ENCODE measurements around the gene DDX4. TPM values are rescaled to one million over a fixed set of nuclear protein-coding genes. Genes with fewer than 3 reads are reported as not detected.

DDX4 gene
- total and polyA plus RNA-seq, 2 donors (not counting 1 experiment from before 2014, with no cell fraction given), result not detected

DNA sequence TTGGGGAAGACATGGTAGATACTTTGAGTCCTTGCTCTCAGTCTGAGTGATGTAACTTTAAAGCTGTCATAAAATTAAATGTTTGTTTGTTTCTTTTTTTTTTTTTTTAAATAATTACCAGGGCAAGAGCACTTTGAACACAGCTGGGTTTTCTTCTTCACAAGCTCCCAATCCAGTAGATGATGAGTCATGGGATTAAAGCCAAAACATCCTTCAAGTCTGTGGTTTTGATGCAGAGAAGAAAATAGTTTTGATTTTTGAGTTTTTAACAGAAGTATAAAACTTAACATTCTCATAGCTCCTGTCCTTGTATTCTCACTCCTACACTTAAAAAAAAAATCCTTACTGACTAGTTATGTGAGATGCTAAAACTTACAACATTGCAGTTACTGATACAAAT is 78.5 kb downstream of the DDX4 start:
- H3K27ac ChIP-seq (ENCODE audit: insufficient read depth, low read length), result no peak overlapping the region
- no peaks in the 10 kb centered on the region for H3K36me3 ChIP-seq (ENCODE audit: control insufficient read depth, insufficient read depth, low read length)
- no peaks in the 10 kb centered on the region for H3K4me1 ChIP-seq (ENCODE audit: control insufficient read depth, extremely low read depth, insufficient read depth, low read length)
- H2AFZ ChIP-seq (ENCODE audit: low read length), result no peak overlapping the region
- no peak overlapping the region for H3K4me3 ChIP-seq (replicated peaks in 1 of 4; ENCODE audit: control extremely low read depth in 1 of 4, insufficient read depth in 1 of 4, low read depth in 3 of 4, low read length in 4 of 4)
- H3K9ac ChIP-seq (ENCODE audit: insufficient read depth, low read length), result no peak overlapping the region
- H3K79me2 ChIP-seq (ENCODE audit: control insufficient read depth, insufficient read depth, low read length), result no peaks in the 10 kb centered on the region
- no peaks in the 10 kb centered on the region for H4K20me1 ChIP-seq (ENCODE audit: control insufficient read depth, extremely low read depth, insufficient read depth, low read length)
- H3K4me2 ChIP-seq (ENCODE audit: extremely low read depth, insufficient read depth, low read length), result no peak overlapping the region
- TF ChIP-seq, protein P1, sequence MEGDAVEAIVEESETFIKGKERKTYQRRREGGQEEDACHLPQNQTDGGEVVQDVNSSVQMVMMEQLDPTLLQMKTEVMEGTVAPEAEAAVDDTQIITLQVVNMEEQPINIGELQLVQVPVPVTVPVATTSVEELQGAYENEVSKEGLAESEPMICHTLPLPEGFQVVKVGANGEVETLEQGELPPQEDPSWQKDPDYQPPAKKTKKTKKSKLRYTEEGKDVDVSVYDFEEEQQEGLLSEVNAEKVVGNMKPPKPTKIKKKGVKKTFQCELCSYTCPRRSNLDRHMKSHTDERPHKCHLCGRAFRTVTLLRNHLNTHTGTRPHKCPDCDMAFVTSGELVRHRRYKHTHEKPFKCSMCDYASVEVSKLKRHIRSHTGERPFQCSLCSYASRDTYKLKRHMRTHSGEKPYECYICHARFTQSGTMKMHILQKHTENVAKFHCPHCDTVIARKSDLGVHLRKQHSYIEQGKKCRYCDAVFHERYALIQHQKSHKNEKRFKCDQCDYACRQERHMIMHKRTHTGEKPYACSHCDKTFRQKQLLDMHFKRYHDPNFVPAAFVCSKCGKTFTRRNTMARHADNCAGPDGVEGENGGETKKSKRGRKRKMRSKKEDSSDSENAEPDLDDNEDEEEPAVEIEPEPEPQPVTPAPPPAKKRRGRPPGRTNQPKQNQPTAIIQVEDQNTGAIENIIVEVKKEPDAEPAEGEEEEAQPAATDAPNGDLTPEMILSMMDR (conservative IDR thresholded peaks at IDR 0.05 in 1 of 2, IDR thresholded peaks at IDR 0.05 in 1 of 2; ENCODE audit: low read depth in 1 of 2, low read length in 2 of 2), result no peak
- TF ChIP-seq EZH2 (IDR thresholded peaks at IDR 0.05; ENCODE audit: low read length, missing control alignments), result no peak
- no peaks in the 10 kb centered on the region for H3K27me3 ChIP-seq (ENCODE audit: control insufficient read depth, insufficient read depth, low read length)
- H3K9me3 ChIP-seq (ENCODE audit: control insufficient read depth, insufficient read depth, low read depth, low read length), result no peaks in the 10 kb centered on the region
- DNase-seq (ENCODE audit: low read depth in 2 of 2), result peak; percentile 92 to 99

GRCh38 chr5:55817030-55817429 is 79.2 kb downstream of the DDX4 start:
- H3K36me3 ChIP-seq (ENCODE audit: control insufficient read depth, insufficient read depth, low read length), result no peaks in the 10 kb centered on the region
- no peaks in the 10 kb centered on the region for H3K79me2 ChIP-seq (ENCODE audit: control insufficient read depth, insufficient read depth, low read length)
- no peaks in the 10 kb centered on the region for H3K9me3 ChIP-seq (ENCODE audit: control insufficient read depth, insufficient read depth, low read depth, low read length)
- no peak overlapping the region for H3K9ac ChIP-seq (ENCODE audit: insufficient read depth, low read length)
- H3K4me1 ChIP-seq (ENCODE audit: control insufficient read depth, extremely low read depth, insufficient read depth, low read length), result no peaks in the 10 kb centered on the region
- no peak overlapping the region for H2AFZ ChIP-seq (ENCODE audit: low read length)
- no peak overlapping the region for H3K27ac ChIP-seq (ENCODE audit: insufficient read depth, low read length)
- DNase-seq (ENCODE audit: low read depth in 2 of 2), result peak in 1 of 2 donors; percentile 87
- no peak overlapping the region for H3K4me2 ChIP-seq (ENCODE audit: extremely low read depth, insufficient read depth, low read length)
- no peaks in the 10 kb centered on the region for H4K20me1 ChIP-seq (ENCODE audit: control insufficient read depth, extremely low read depth, insufficient read depth, low read length)
- TF ChIP-seq, protein P1 (conservative IDR thresholded peaks at IDR 0.05 in 1 of 2, IDR thresholded peaks at IDR 0.05 in 1 of 2; ENCODE audit: low read depth in 1 of 2, low read length in 2 of 2), result no peak
- TF ChIP-seq EZH2 (IDR thresholded peaks at IDR 0.05; ENCODE audit: low read length, missing control alignments), result no peak
- H3K27me3 ChIP-seq (ENCODE audit: control insufficient read depth, insufficient read depth, low read length), result no peaks in the 10 kb centered on the region
- H3K4me3 ChIP-seq (replicated peaks in 1 of 4; ENCODE audit: control extremely low read depth in 1 of 4, insufficient read depth in 1 of 4, low read depth in 3 of 4, low read length in 4 of 4), result no peak overlapping the region

GRCh38 chr5:55820488-55820887 is 82.6 kb downstream of the DDX4 start:
- no peaks in the 10 kb centered on the region for H3K9me3 ChIP-seq (ENCODE audit: control insufficient read depth, insufficient read depth, low read depth, low read length)
- TF ChIP-seq, protein P1 (conservative IDR thresholded peaks at IDR 0.05 in 1 of 2, IDR thresholded peaks at IDR 0.05 in 1 of 2; ENCODE audit: low read depth in 1 of 2, low read length in 2 of 2), result no peak
- no peak for TF ChIP-seq EZH2 (IDR thresholded peaks at IDR 0.05; ENCODE audit: low read length, missing control alignments)
- H2AFZ ChIP-seq (ENCODE audit: low read length), result no peak overlapping the region
- no peak overlapping the region for H3K27ac ChIP-seq (ENCODE audit: insufficient read depth, low read length)
- no peak overlapping the region for H3K4me2 ChIP-seq (ENCODE audit: extremely low read depth, insufficient read depth, low read length)
- no peaks in the 10 kb centered on the region for H3K27me3 ChIP-seq (ENCODE audit: control insufficient read depth, insufficient read depth, low read length)
- no peaks in the 10 kb centered on the region for H3K79me2 ChIP-seq (ENCODE audit: control insufficient read depth, insufficient read depth, low read length)
- H3K4me3 ChIP-seq (replicated peaks in 1 of 4; ENCODE audit: control extremely low read depth in 1 of 4, insufficient read depth in 1 of 4, low read depth in 3 of 4, low read length in 4 of 4), result no peak overlapping the region
- no peaks in the 10 kb centered on the region for H3K4me1 ChIP-seq (ENCODE audit: control insufficient read depth, extremely low read depth, insufficient read depth, low read length)
- H3K36me3 ChIP-seq (ENCODE audit: control insufficient read depth, insufficient read depth, low read length), result no peaks in the 10 kb centered on the region
- no peak overlapping the region for H3K9ac ChIP-seq (ENCODE audit: insufficient read depth, low read length)
- no peaks in the 10 kb centered on the region for H4K20me1 ChIP-seq (ENCODE audit: control insufficient read depth, extremely low read depth, insufficient read depth, low read length)
- peak in 1 of 2 donors; percentile 49 for DNase-seq (ENCODE audit: low read depth in 2 of 2)

Data from fibroblast of lung (primary cell).